ENCODE results near the gene U2SURP. TPM values are rescaled to one million over a fixed set of nuclear protein-coding genes. Genes with fewer than 3 reads are reported as not detected.

Gene U2SURP
- total RNA-seq, 2 donors from 2014 or later = 139 to 160 TPM

DNA sequence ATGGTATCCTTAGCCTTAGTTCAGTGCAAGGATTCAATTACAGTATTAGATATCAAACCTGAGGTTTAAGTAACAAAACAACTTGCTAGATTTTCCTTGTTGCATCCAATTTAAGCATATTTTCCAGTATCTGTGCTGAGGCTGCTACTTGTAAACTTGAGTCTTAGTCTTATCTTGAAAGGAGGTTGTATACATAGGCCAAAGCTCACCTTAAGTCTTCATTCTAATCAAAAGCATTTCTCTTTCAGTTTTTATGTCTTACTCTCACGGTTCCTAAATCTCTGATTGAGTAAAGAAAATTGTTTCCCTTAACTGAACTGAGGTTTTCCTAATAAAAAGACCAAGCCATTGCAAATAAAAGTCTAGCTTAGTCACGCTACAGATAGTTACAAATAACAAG is 52.6 kb downstream of the U2SURP start:
- Histone ChIP-seq H3K4me1 (ENCODE audit: control insufficient read depth, insufficient read depth, low read length) (peaks cover 5% of the 10 kb centered on the region), H3K4me3 (ENCODE audit: low read length) (no peak overlapping the region), H3K27me3 (ENCODE audit: control insufficient read depth, insufficient read depth, low read length, poor library complexity, severe bottlenecking) (no peaks in the 10 kb centered on the region), H3K27ac (ENCODE audit: low read depth, low read length) (no peak overlapping the region), H3K9ac (ENCODE audit: extremely low read depth, low read length, poor library complexity, severe bottlenecking) (no peak overlapping the region), H3K9me3 (ENCODE audit: control insufficient read depth, low read length) (no peaks in the 10 kb centered on the region), H3K36me3 (ENCODE audit: control insufficient read depth, insufficient read depth, low read length) (peaks cover 92% of the 10 kb centered on the region)
- no peaks in the 10 kb centered on the region for H3K27me3 Mint-ChIP-seq (ENCODE audit: insufficient read depth)
- no peak overlapping the region for H3K4me3 Mint-ChIP-seq
- H3K9me3 Mint-ChIP-seq = no peaks in the 10 kb centered on the region
- H3K27ac Mint-ChIP-seq = no peak overlapping the region
- no peak for TF ChIP-seq CTCF (conservative IDR thresholded peaks at IDR 0.05)
- DNase-seq = no peak
- peaks cover 12% of the 10 kb centered on the region for H3K4me1 Mint-ChIP-seq
- peaks cover 58% of the 10 kb centered on the region for H3K36me3 Mint-ChIP-seq (ENCODE audit: low read depth)
- 92 to 100% methylated on average over 2 of the region's 2 CpGs for WGBS, 2 experiments (ENCODE audit: insufficient coverage in 1 of 2, insufficient read length in 1 of 2)

DNA sequence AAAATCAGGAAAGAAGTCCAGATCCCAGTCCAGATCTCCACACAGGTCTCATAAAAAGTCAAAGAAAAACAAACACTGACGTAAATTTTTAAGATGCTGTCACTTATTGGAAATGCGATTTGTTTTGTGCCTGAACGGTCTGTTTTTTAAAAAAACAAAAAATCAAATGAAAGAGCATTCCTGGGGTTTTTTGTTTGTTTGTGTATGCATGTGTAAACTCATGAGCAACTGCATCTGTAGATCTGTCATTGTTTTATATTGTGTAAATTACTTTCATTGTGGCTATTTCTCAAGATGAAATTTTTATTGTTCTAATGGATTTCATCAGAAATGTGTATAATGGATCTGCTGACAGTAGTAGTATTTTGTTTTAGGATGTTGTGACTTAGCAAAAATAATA is 55.0 kb downstream of the U2SURP start:
- peaks cover 92% of the 10 kb centered on the region for H3K36me3 ChIP-seq (ENCODE audit: control insufficient read depth, insufficient read depth, low read length)
- peaks cover 5% of the 10 kb centered on the region for H3K4me1 ChIP-seq (ENCODE audit: control insufficient read depth, insufficient read depth, low read length)
- WGBS, 2 experiments (ENCODE audit: insufficient coverage in 1 of 2, insufficient read length in 1 of 2) = 82 to 97% methylated on average over 3 of the region's 3 CpGs
- Mint-ChIP-seq H3K9me3 (no peaks in the 10 kb centered on the region), H3K4me1 (peaks cover 14% of the 10 kb centered on the region), H3K4me3 (no peak overlapping the region), H3K36me3 (ENCODE audit: low read depth) (peaks cover 46% of the 10 kb centered on the region), H3K27me3 (ENCODE audit: insufficient read depth) (no peaks in the 10 kb centered on the region), H3K27ac (no peak overlapping the region)
- H3K27me3 ChIP-seq (ENCODE audit: control insufficient read depth, insufficient read depth, low read length, poor library complexity, severe bottlenecking) = no peaks in the 10 kb centered on the region
- no peak overlapping the region for H3K4me3 ChIP-seq (ENCODE audit: low read length)
- DNase-seq = no peak
- TF ChIP-seq CTCF (conservative IDR thresholded peaks at IDR 0.05) = no peak
- no peaks in the 10 kb centered on the region for H3K9me3 ChIP-seq (ENCODE audit: control insufficient read depth, low read length)
- no peak overlapping the region for H3K27ac ChIP-seq (ENCODE audit: low read depth, low read length)
- H3K9ac ChIP-seq (ENCODE audit: extremely low read depth, low read length, poor library complexity, severe bottlenecking) = no peak overlapping the region

GRCh38 chr3:143060906-143061305 is 59.5 kb downstream of the U2SURP start:
- Histone ChIP-seq H3K27ac (ENCODE audit: low read depth, low read length) (no peak overlapping the region), H3K4me1 (ENCODE audit: control insufficient read depth, insufficient read depth, low read length) (no peaks in the 10 kb centered on the region), H3K4me3 (ENCODE audit: low read length) (no peak overlapping the region), H3K27me3 (ENCODE audit: control insufficient read depth, insufficient read depth, low read length, poor library complexity, severe bottlenecking) (no peaks in the 10 kb centered on the region), H3K9ac (ENCODE audit: extremely low read depth, low read length, poor library complexity, severe bottlenecking) (no peak overlapping the region), H3K9me3 (ENCODE audit: control insufficient read depth, low read length) (no peaks in the 10 kb centered on the region), H3K36me3 (ENCODE audit: control insufficient read depth, insufficient read depth, low read length) (peaks cover 66% of the 10 kb centered on the region)
- TF ChIP-seq CTCF (conservative IDR thresholded peaks at IDR 0.05) = no peak
- DNase-seq = no peak
- H3K4me1 Mint-ChIP-seq = peaks cover 11% of the 10 kb centered on the region
- no peak overlapping the region for H3K4me3 Mint-ChIP-seq
- no peak overlapping the region for H3K27ac Mint-ChIP-seq
- no peaks in the 10 kb centered on the region for H3K9me3 Mint-ChIP-seq
- peaks cover 26% of the 10 kb centered on the region for H3K36me3 Mint-ChIP-seq (ENCODE audit: low read depth)
- H3K27me3 Mint-ChIP-seq (ENCODE audit: insufficient read depth) = no peaks in the 10 kb centered on the region
- 97% methylated on average over 3 of the region's 3 CpGs; no CpG with 5 or more reads in 1 of the 2 experiments for WGBS, 2 experiments (ENCODE audit: insufficient coverage in 1 of 2, insufficient read length in 1 of 2)

All from endodermal cell (in vitro differentiated cells).